Endometrial microvascular endothelial cells (primary cell): ENCODE data around the gene CHRNA7. TPM values are rescaled to one million over a fixed set of nuclear protein-coding genes. Genes with fewer than 3 reads are reported as not detected.
"Not testable (repeated sequence)": the region's sequence is repeated elsewhere in the genome, so short reads cannot be mapped to it uniquely, and the experiment has no call there.

ENCODE experiments used
- in situ Hi-C: cut with HindIII; loops from 2 replicates; pipeline ENCODE4 v1.10.0; 2017; ENCODE audit warnings: low sequenced_read_pairs, low pct_unique_long_range_greater_than_20kb; ENCODE audit errors: inconsistent ontology term
- total RNA-seq: library from RNA; depleted of rRNA; stranded (reverse); fragments of >200 nt; gene quantifications from one replicate; pipeline ENCODE4 v1.2.3, GENCODE V29; 2015; ENCODE audit errors: inconsistent ontology term

Gene CHRNA7
- total RNA-seq, 1 donor from 2014 or later, result 1.0 TPM

DNA sequence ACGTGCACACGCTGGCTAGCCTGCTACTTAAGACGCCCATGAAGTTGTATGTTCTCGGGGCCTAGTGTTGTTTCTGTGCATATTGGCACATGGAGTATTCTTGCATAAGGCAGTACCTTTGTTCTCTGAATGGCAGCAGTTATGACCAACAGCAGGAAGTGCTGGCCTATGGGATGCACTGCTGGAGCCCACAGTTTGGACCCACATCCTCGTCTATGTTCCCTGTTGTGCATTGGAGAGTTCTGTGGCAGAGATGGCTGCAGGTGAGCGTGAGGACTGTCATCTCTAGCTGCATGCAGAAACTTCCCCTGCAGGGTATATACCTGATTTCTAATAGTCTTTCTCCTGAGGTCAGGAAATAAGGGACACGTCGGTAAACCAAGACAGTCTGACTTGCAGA is 81.8 kb downstream of the CHRNA7 start:
- in situ Hi-C loops, result no loop called here

DNA sequence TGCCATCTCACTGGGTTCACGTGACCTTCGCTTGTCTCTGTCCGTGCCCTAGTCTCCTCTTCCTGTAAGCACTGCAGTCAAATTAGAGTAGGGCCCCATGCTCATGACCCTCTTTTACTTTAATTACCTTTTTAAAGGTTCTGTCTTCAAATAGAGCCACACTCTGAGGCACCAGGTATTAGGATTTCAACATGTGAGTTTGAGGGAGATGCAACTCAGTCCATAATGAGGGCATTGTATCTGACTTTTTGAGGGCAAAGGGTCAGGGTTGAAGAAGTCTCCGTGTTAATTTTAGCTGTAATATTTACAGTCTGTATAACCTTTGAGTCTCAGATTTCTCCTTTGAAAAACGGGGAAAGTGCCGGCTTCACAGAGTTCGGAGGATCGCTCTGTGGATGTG is 82.9 kb downstream of the CHRNA7 start:
- in situ Hi-C loops, result no loop called here

DNA sequence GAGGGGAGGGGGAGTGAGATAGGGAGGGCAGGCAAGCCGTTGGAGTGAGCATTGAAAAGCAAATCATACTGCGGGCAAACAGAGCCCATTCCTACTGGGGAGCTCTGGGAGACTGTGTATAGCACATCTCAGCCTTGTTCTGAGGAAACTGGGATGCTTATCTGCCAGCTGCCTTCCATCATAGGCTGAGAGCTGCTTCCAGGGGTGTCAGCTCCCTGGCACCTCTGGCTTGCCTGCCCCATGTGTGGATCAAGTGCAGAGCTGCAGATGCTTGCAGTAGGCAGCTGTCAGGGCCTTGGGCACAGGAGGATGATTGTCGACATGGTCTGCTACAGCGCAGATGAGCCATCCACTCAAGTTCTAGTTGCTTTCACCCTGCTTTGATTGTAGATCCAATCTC is 86.8 kb downstream of the CHRNA7 start:
- in situ Hi-C loops, result no loop called here

DNA sequence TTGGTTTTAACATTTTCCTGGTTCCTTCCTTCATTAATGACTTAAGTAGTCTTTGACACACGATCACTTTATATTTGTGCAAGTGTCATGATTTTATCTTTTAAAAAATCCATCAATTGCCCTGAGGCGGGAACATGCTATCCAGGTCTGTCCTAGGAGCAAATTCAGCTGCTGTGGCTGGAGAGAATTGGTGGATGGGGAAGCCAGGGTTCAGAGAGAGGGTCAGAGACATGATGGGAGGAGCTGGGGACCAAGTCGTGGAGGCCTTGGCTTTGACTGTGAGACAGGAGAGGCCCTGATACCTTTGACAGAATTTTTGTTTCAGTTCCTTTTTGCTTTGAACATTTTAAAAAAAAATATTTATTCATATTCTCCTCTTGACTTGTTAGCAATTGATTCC is 89.0 kb downstream of the CHRNA7 start:
- in situ Hi-C loops, result no loop called here

DNA sequence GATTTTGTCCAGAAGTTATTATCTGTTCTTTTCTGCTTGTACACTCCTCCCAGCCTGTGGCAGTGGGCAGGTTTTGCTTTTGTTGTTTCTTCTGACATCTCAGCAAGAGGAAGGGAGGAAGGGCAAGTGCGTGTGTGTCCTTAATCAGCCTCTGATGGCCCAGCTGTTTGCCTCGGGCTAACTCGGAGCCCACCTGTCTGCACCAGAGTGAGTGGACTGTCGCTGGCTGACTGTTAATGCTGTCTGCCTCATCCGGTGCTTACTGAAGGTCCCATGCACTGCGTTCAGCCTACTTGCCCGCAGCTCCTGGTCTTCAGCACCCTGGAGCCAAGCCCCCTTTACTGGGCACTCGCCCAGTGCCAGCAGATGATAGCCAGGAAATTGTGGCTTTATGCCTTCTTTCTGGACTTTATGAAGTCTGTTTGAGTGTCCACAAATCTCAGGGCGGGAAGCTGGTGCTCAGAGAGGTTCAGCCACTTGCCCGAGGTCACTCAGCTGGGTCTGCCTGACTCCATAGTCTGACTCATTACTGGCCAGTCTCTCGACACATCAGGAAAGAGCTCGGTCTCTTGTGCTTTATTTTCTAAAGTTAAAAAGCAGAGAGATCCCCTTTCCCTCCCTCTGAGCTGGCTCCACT is 89.5 kb downstream of the CHRNA7 start:
- in situ Hi-C loops, result no loop called here

DNA sequence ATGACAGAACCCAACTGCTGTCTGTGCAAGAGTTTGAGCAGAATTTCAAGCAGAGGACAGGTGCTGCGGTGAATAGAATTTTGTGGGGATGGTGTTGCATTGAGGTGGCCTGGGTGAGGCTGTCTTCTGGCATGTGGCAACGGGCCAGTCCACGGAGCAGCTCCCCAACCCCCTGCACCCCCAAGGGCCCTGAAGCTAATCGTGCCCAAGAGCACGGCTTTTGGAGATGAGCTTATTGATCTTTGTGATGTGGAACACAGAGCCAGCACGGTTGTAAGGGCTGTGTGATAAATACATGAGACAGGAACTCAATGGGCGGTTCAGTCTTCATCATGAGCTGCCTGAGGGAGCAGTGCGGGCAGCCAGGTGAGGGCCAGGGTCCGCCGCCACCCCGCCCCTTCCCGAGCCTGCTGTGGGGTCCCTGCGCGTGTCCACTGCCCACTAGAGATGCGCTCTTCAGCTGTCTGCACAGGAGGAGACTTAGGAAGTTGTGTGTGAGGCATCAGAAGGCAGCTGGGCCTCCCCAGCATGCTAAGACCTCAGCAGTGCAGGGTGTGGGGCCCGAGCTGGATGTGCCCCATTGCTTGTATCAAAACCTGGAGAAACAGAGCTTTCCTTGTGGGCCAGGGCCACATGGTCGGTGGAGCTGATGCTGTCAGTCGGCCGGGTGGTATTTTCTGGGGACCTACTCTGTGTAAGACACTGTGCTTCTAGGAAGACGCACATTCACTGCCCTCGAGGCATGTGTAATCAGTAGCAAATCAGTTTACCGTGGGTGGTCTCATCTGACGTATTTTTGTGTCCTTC is 90.5 kb downstream of the CHRNA7 start:
- in situ Hi-C loops, result no loop called here

DNA sequence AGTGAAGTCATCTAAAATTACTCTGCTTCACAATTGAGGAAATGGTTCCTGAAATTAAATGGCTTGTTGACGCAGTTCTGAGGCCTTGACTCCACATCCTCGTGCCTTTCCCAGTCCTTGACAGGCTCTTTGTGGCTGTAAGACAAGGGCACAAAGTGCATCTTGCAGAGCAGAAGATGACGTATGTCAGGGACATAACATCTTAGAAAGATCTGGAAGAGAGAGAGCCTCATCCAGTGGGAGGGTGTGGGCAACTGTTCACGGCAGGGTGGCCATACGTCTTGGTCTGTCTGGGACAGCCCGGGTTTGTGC is 91.0 kb downstream of the CHRNA7 start:
- in situ Hi-C loops, result no loop called here

DNA sequence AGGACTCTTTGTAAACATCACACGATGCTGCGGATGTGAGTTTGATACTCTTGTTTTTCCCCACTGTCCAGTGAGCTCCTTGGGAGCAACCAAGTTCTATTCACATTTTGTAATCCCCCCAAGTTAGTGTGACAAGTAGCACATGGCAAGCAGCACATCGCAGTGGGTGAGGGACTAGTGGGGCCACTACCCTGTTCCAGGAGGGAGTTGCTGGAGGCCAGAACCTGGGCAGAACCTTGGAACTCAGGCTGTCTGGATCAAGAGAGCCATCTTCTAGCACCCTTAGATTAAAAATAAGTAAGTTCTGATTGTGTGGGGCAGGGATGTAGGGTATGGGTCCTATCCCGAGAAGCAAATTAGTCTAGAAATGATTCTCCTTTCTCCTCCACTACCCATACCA is 91.7 kb downstream of the CHRNA7 start:
- in situ Hi-C loops, result no loop called here

DNA sequence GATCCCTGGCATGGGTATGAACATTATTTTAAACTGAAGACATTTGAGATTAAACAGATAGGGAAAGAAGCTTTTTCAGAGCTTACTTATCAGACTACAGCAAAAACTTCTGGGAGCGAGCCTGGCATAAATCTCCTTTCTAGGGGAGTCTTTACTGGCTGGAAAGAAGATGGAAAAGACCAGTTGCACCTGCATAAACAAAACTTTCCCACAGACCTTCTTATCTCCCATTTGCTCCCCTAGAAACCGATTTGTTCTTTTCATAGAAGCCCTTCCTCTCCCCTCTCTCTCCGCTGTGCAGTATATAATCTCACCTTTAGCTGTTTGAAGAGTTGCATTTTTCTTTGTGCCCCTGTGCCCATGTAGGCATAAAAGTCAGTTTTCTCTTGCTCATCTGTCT is 93.2 kb downstream of the CHRNA7 start:
- in situ Hi-C loops, result no loop called here

DNA sequence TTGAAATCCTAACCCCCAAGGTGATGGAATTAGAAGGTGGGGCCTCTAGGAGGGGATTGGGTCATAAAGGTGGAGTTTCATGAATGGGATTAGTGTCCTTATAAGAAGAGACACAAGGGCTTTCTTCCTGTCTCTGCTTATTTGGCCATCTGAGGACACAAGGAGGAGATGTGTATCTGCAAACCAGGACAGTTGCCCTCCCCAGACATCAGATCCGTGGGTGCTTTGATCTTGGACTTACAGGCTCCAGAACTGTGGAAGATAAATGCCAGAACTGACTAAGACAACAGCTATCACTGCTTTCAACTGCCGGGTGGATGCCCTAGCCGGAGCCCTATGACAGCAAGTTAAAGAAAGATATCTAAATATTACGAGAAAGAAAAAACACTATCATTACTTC is 94.4 kb downstream of the CHRNA7 start:
- in situ Hi-C loops, result no loop called here

DNA sequence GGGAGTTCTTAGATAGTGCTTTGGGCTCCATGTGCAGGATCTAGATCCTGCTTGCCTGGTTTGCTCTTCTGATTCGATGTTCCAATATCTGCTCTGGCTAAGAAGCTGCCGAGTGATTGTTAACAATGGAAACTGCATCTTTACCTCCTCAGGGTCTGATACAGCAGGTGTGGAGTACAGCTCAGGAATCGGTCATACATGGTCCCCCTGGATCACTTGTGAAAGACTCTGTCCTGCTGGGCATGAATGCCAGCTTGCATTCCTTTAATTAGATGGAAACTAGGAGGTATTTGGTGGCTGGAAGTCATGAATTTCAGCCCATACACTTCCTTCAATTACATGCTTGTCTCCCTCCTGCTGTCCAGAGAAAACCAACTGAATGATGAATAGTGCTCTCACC is 95.3 kb downstream of the CHRNA7 start:
- in situ Hi-C loops, result no loop called here

DNA sequence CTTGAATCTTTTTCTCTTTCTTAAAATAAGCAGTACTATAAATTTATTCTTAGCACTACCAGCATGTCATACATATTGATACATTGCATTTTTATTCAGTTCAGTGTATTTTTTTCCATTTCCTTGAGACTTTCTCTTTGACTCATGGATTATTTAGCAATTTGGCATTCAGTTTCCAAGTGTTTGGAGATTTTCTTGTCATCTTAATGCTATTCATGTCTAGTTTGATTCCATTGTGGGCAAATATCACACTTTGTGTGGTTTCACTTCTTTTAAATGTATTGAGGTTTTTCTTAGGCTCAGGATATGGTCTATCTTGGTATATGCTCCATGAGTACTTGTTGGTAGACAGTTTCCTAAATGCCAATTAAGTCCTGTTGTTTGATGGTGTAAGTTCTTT is 99.5 kb downstream of the CHRNA7 start:
- in situ Hi-C loops, result no loop called here

DNA sequence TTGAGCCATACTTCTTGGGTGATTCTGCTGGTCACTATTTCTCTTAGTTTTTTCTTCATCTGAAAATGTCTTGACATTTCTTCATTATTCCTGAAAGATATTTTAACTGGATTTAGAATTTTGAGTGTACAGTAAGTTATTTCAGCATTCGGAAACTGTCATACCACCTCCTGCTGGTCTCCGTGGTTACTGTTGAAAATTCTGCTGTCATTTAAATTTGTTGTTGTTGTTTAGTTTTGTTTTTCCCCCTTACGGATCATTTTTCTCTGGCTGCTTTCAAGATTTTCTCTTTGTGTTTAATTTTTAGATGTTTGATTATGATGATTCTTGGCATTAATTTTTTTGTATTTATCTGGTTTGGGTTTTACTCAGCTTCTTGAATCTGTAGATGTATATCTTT is 100.5 kb downstream of the CHRNA7 start:
- in situ Hi-C loops, result no loop called here

DNA sequence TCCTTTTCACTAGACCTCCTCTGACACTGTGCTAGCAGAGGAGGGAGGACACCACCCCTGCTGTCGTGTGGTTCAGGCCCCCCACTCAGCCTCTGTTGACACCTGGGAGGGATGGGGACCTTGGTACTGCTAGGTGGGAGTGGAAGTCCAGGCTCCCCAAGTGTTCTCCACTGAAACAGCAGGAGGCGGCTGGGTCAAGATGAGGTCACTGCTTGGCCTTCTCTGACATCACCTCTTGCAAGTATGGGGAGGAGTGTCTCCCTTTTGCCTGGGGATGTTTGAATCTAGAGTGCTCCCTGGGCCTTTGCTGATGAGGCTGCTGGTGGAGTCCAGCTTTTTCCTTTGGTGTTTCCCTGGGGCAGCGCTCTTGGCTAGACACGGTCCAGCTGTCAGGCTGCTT is 101.5 kb downstream of the CHRNA7 start:
- in situ Hi-C loops, result no loop called here

DNA sequence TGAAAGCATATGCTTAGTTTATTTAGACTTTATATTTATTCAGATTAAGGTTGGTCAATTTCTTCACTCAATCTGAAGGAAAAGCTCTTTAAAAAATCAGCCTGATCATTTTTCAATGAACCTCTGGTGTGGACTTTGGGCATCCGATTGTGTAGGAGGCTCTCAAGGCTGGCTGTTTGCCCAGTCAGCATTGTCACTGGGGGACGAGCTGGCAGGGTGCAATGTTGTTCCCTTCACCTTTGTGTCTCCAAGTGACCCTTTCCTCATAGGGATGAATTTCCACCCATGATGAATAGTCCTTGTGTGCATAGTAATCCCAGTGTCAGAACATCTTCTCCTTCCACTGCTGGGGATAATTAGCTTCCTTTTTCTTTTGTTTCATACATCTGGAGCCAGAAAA is 102.5 kb downstream of the CHRNA7 start:
- in situ Hi-C loops, result no loop called here

DNA sequence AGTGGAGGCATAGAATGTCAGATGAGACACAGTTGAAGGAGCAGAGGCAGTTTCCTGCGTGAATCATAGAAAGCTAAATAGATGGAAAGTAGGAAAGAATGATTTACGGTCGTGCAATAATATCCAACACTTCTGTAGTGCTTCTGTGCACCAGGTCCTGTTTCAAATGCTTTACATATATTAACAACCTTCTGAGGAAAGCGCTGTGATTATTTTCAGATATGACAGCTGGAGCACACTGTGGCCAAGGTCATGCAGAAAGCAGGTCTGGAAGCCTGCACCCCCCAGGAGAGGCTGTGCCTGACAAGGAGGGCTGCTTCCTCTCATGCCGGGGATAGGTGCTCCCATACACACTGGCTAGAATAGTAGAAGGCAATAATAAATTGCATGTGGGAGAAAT is 104.5 kb downstream of the CHRNA7 start:
- in situ Hi-C loops, result no loop called here

DNA sequence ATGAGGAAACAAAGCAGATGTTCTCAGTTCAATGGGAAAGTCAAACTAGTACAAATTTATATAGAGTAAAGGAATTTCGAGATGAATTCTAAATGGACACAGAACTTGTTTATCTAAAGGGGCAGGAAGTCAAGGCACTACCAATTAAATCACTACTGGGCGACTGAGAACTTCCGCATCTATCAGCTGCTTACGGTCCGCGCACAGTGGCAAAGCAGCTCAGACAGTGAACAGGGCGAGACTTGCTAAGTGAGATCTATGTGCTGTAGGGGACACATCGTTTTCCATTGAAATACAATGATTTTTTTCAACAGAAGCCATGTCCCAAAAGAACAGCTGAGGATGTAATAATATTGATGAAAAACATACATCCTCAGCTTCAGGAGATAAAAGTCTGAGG is 105.0 kb downstream of the CHRNA7 start:
- in situ Hi-C loops, result no loop called here

DNA sequence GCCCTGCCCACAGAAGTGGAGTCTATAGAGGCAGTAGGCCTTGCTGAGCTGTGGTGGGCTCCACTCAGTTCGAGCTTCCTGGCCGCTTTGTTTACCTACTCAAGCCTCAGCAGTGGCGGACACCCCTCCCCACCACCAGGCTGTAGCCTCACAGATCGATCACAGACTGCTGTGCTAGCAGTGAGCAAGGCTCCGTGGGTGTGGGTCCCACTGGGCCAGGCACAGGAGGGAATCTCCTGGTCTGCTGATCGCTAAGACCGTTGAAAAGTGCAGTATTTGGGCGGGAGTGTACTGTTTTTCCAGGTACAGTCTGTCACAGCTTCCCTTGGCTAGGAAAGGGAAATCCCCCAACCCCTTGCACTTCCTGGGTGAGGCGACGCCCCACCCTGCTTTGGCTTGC is 115.2 kb downstream of the CHRNA7 start:
- in situ Hi-C loops, result not testable (repeated sequence)

DNA sequence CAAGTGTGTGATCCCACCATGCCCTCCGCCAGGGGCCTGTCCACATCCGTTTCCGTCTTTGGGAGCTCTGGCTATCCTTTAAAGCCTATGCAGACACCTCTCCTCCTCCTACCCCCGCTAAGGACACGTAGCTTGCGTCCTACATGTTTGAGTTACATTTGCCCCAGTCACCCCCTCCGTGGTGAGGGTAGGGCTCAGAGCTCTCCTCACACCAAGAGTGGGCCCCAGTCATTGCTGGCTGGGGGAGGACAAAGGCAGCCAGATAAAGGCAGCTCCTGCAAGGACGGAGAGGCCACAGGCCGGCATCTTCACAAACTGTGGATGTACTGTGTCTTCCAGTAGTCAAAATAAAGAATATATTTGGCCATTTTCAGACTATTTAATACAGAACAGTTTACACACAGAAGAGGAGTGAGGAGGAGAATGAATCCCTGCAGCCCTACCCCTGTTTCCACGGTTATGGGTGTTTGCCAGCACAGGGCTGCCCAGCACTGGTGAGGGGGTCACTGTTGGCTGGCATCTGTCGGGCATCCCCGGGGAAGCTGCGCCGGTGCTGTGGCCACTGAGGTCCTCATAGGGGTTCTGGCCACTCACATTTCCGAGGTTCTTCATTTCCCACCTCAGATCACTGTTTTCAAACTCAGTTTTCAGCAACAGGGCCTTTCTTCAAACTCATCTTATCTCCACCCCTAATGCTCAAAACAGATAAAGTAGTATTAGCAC is 118.7 kb downstream of the CHRNA7 start:
- in situ Hi-C loops, result no loop called here

DNA sequence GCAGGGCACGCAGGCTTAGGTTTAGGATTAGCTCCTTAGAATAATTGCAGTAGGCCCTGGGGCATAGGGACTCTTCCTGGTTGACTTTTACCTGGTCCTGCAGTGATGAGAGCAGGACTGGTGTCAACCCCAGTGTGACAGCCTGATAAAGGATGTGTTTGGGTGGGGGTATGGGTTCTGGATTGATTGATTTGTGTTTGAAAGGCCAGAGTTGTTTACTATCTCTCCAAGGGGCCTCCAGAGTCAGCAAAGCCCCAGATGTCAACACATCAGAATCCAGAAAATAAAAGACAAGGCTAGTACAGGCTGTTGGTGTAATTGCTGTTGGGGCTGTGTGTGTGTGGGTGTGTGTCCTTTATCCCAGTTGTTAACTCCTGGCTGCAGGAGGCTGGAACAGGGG is 122.3 kb downstream of the CHRNA7 start:
- in situ Hi-C loops, result no loop called here
